ENCODE results near the gene M1AP. TPM values are rescaled to one million over a fixed set of nuclear protein-coding genes. Genes with fewer than 3 reads are reported as not detected.

The M1AP gene
- total RNA-seq, 1 donor from 2014 or later = 0.75 TPM

DNA sequence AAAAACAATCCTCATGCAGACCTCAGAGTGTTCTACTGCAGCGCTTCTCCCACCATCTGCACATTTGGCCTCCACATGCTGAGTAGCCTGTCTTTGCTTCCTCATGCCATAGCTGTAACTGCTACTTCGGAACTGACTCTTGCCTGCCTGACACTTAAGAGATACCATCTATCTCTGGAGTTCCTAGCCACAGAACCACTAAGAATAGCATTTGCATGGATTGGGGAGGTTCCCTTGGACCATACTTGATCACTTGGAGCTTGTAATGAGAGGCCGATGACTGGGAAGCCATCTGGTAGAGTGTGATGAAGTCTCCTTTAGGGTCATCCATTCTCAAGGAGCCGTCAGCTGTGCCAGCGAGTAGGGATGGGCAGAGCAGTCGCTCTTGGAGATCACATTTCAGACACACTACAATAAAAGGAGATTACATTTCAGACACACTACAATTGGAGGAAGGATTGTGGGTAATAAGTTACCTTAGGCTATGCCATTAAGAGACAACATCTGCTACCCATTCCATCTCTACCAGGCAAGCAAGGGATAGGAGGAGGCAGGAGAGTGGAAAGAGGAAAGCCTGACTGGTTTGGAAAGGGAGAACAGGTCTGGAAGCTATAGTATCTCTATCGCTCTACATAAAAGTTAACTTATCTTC, 71.8 kb downstream of the M1AP start:
- H3K27me3 Mint-ChIP-seq (ENCODE audit: insufficient read depth, low read depth) = peaks cover 2% of the 10 kb centered on the region
- Histone ChIP-seq H3K4me2 (no peak overlapping the region), H3K27me3 (no peaks in the 10 kb centered on the region), H3K27ac (no peak overlapping the region), H3K4me3 (no peak overlapping the region), H3K36me3 (no peaks in the 10 kb centered on the region), H3F3A (ENCODE audit: low read depth) (no peaks in the 10 kb centered on the region), H4K20me1 (ENCODE audit: low read depth) (no peaks in the 10 kb centered on the region), H3K79me2 (ENCODE audit: low read depth) (no peaks in the 10 kb centered on the region), H2AFZ (replicated peaks) (no peak overlapping the region), H3K9me3 (ENCODE audit: low read depth) (no peaks in the 10 kb centered on the region), H3K4me1 (no peaks in the 10 kb centered on the region), H3K9ac (no peak overlapping the region)
- no peaks in the 10 kb centered on the region for H3K36me3 Mint-ChIP-seq
- no peak overlapping the region for H3K27ac Mint-ChIP-seq
- TF ChIP-seq, protein P1, sequence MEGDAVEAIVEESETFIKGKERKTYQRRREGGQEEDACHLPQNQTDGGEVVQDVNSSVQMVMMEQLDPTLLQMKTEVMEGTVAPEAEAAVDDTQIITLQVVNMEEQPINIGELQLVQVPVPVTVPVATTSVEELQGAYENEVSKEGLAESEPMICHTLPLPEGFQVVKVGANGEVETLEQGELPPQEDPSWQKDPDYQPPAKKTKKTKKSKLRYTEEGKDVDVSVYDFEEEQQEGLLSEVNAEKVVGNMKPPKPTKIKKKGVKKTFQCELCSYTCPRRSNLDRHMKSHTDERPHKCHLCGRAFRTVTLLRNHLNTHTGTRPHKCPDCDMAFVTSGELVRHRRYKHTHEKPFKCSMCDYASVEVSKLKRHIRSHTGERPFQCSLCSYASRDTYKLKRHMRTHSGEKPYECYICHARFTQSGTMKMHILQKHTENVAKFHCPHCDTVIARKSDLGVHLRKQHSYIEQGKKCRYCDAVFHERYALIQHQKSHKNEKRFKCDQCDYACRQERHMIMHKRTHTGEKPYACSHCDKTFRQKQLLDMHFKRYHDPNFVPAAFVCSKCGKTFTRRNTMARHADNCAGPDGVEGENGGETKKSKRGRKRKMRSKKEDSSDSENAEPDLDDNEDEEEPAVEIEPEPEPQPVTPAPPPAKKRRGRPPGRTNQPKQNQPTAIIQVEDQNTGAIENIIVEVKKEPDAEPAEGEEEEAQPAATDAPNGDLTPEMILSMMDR (IDR thresholded peaks at IDR 0.05) = no peak
- TF ChIP-seq EZH2 (IDR thresholded peaks at IDR 0.05) = no peak
- TF ChIP-seq EZH2phosphoT487 (IDR thresholded peaks at IDR 0.05) = no peak
- no peak overlapping the region for H3K4me3 Mint-ChIP-seq
- H3K9me3 Mint-ChIP-seq = no peaks in the 10 kb centered on the region
- H3K4me1 Mint-ChIP-seq = peaks cover 6% of the 10 kb centered on the region
- DNase-seq (ENCODE audit: low spot score) = no peak

DNA sequence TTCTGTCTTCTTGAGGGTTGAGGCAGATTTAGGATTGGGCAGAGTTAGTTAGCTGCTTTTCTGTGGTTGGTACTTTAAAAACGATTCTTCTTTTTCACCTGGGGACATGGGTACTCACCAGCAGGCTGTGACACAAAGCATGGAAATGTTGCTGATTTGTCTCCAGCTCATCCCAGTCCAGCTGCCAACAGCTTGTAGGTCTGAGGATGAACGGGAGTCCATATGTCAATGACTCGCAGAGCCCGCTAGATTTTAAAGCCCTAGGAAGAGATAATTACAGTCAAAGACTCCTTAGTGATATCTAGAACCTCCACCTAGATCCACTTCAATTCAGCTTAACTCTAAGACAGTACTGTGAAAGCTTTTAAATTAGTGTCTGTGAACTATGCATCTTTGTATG, 72.8 kb downstream of the M1AP start:
- no peak overlapping the region for H3K27ac ChIP-seq
- no peak overlapping the region for H3K4me3 Mint-ChIP-seq
- no peaks in the 10 kb centered on the region for H4K20me1 ChIP-seq (ENCODE audit: low read depth)
- H3K27me3 Mint-ChIP-seq (ENCODE audit: insufficient read depth, low read depth) = peaks cover 2% of the 10 kb centered on the region
- no peaks in the 10 kb centered on the region for H3K9me3 Mint-ChIP-seq
- H3K9ac ChIP-seq = no peak overlapping the region
- no peaks in the 10 kb centered on the region for H3F3A ChIP-seq (ENCODE audit: low read depth)
- H3K36me3 Mint-ChIP-seq = no peaks in the 10 kb centered on the region
- no peak overlapping the region for H3K27ac Mint-ChIP-seq
- no peaks in the 10 kb centered on the region for H3K4me1 ChIP-seq
- no peaks in the 10 kb centered on the region for H3K79me2 ChIP-seq (ENCODE audit: low read depth)
- peaks cover 6% of the 10 kb centered on the region for H3K4me1 Mint-ChIP-seq
- H3K4me3 ChIP-seq = no peak overlapping the region
- no peak overlapping the region for H3K4me2 ChIP-seq
- DNase-seq (ENCODE audit: low spot score) = no peak
- no peak overlapping the region for H2AFZ ChIP-seq (replicated peaks)
- no peaks in the 10 kb centered on the region for H3K27me3 ChIP-seq
- no peaks in the 10 kb centered on the region for H3K36me3 ChIP-seq
- no peaks in the 10 kb centered on the region for H3K9me3 ChIP-seq (ENCODE audit: low read depth)
- TF ChIP-seq EZH2phosphoT487 (IDR thresholded peaks at IDR 0.05) (no peak), EZH2 (IDR thresholded peaks at IDR 0.05) (no peak)
- TF ChIP-seq, protein P1 (IDR thresholded peaks at IDR 0.05) = no peak

DNA sequence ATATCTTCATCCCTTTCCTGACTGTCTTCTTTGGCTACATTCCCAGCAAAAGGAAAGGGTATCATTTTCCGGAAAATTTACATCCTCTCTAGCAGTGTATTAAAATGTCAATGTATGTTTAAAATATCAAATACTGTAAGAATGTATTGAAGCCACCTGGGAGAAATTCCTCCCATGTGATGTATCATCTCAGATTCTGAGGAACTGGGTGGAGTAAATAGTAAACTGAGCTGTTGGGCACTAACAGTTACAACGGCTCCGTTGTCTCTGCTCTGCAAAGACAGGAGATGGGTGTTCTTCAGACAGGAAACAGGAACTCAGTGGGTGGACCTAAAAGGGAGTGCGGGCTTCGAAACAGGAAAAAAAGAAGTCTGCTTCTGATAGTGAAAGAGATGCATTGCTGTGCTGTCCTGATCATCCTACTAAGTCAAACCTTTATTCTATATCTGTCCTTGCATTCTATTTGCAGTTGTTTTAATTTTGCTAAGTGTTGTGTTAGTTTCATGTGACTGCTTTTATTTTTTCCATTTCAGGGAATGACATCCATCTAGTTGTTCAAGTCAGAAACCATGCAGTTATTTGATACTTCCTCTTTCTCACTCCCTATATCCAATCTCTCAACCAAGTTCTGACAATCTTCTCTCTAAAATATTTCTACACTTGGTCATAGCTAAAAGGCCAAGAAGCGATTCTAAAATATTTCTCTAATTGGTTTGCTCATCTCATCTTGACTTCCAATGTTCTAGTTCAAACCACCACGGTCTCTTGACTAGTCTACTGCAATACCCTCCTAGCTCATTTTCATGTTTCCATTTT, 74.2 kb downstream of the M1AP start:
- H3K27ac Mint-ChIP-seq = no peak overlapping the region
- no peak overlapping the region for H3K4me2 ChIP-seq

More for the DNA sequence above, 74.2 kb downstream of the M1AP start:
- peaks cover 2% of the 10 kb centered on the region for H3K27me3 ChIP-seq
- no peak for TF ChIP-seq EZH2phosphoT487 (IDR thresholded peaks at IDR 0.05)
- TF ChIP-seq, protein P1 (IDR thresholded peaks at IDR 0.05) = no peak
- TF ChIP-seq EZH2 (IDR thresholded peaks at IDR 0.05) = no peak
- H3K9me3 ChIP-seq (ENCODE audit: low read depth) = no peaks in the 10 kb centered on the region
- no peak overlapping the region for H3K4me3 ChIP-seq
- Mint-ChIP-seq H3K4me3 (no peak overlapping the region), H3K27me3 (ENCODE audit: insufficient read depth, low read depth) (peaks cover 2% of the 10 kb centered on the region), H3K4me1 (peaks cover 6% of the 10 kb centered on the region), H3K36me3 (no peaks in the 10 kb centered on the region), H3K9me3 (no peaks in the 10 kb centered on the region)
- H3K4me1 ChIP-seq = no peaks in the 10 kb centered on the region
- no peaks in the 10 kb centered on the region for H3F3A ChIP-seq (ENCODE audit: low read depth)
- H2AFZ ChIP-seq (replicated peaks) = peak overlapping the region; percentile 51
- no peaks in the 10 kb centered on the region for H3K36me3 ChIP-seq
- H3K9ac ChIP-seq = no peak overlapping the region
- no peak for DNase-seq (ENCODE audit: low spot score)
- no peaks in the 10 kb centered on the region for H3K79me2 ChIP-seq (ENCODE audit: low read depth)
- H4K20me1 ChIP-seq (ENCODE audit: low read depth) = no peaks in the 10 kb centered on the region
- no peak overlapping the region for H3K27ac ChIP-seq

Data from neural progenitor cell (in vitro differentiated cells).